NK-92 treated with Interleukin-12 subunit alpha and Interleukin-12 subunit beta, amount 100 ng/mL, for 24 hours (cell line): ENCODE results near the gene TP53.
A peak's percentile ranks its signal among the peaks of the same experiment; 100 is the strongest.

Experiments
- DNase-seq: peaks from one replicate; lab custom pipeline; 2025; lab: John Stamatoyannopoulos, UW

Gene TP53

GRCh38 chr17:7687072-7687907 is at the start of gene TP53:
Gene TP53 (minus strand): TSS chr17:7687490. CDS start chr17:7676594, 10,896 bp downstream.
- DNase-seq, result peak; percentile 70

- no peak for DNase-seq
Observed at GRCh38 chr17:7732981-7733539, 45.8 kb upstream of the TP53 start.

- DNase-seq, result no peak
Observed at GRCh38 chr17:7729816-7730215, 42.5 kb upstream of the TP53 start.

- DNase-seq, result no peak
Observed at GRCh38 chr17:7727886-7728285, 40.6 kb upstream of the TP53 start.

- DNase-seq, result no peak
Observed at GRCh38 chr17:7721612-7722011, 34.3 kb upstream of the TP53 start.

- DNase-seq, result no peak
Observed at GRCh38 chr17:7720125-7720524, 32.8 kb upstream of the TP53 start.

GRCh38 chr17:7719661-7720060 is 32.4 kb upstream of the TP53 start:
- no peak for DNase-seq

GRCh38 chr17:7717756-7718350 is 30.6 kb upstream of the TP53 start:
- no peak for DNase-seq

- no peak for DNase-seq
Observed at GRCh38 chr17:7716901-7717755, 29.8 kb upstream of the TP53 start, which contains the start of gene DNAH2. Gene DNAH2 (plus strand): TSS chr17:7717744. CDS start chr17:7719735, 1,991 bp downstream.

GRCh38 chr17:7715936-7716886 is 28.9 kb upstream of the TP53 start:
- no peak for DNase-seq

- no peak for DNase-seq
Observed at GRCh38 chr17:7714721-7715594, 27.7 kb upstream of the TP53 start.

GRCh38 chr17:7713782-7714181 is 26.5 kb upstream of the TP53 start:
- no peak for DNase-seq

GRCh38 chr17:7712111-7712771 is 25.0 kb upstream of the TP53 start:
- DNase-seq, result no peak

- no peak for DNase-seq
Observed at GRCh38 chr17:7711051-7711755, 23.9 kb upstream of the TP53 start.

- no peak for DNase-seq
Observed at GRCh38 chr17:7710301-7710700, 23.0 kb upstream of the TP53 start.

GRCh38 chr17:7709031-7709430 is 21.7 kb upstream of the TP53 start:
- no peak for DNase-seq

- no peak for DNase-seq
Observed at GRCh38 chr17:7707858-7708750, 20.8 kb upstream of the TP53 start.

GRCh38 chr17:7707446-7707845 is 20.2 kb upstream of the TP53 start:
- no peak for DNase-seq
